GM13977 (cell line): ENCODE measurements around the gene FBN2.

Experiments
- DNase-seq: peaks from one replicate; pipeline ENCODE4 v3.0.0; 2012; ENCODE audit warnings: low spot score
- CTCF ChIP-seq: IDR thresholded peaks from 2 replicates; pipeline ENCODE4 v1.5.1; 2012; ENCODE audit warnings: mild to moderate bottlenecking, control low read depth; ENCODE audit not compliant: insufficient read depth; ENCODE audit errors: extremely low read depth, missing control alignments
- in situ Hi-C: fragments of 300-500 bp; cut with MboI; formaldehyde crosslinking; loops from one replicate; pipeline ENCODE4 v1.12.0; 2022; ENCODE audit warnings: low sequenced_read_pairs, low pct_unique_long_range_greater_than_20kb, mixed read lengths, inconsistent platforms; ENCODE audit not compliant: unreplicated experiment

Gene FBN2

GRCh38 chr5:128424646-128425045, 113.4 kb downstream of the FBN2 start:
- TF ChIP-seq CTCF: no peak
- in situ Hi-C loops: no loop called here
- DNase-seq: no peak

- TF ChIP-seq CTCF: no peak
- DNase-seq: no peak
- in situ Hi-C loops: no loop called here
These were observed 115.4 kb downstream of the FBN2 start for GRCh38 chr5:128422612-128423011.

GRCh38 chr5:128414469-128414868, 123.6 kb downstream of the FBN2 start:
- in situ Hi-C loops: no loop called here
- TF ChIP-seq CTCF: no peak
- no peak for DNase-seq

GRCh38 chr5:128413356-128413755, 124.7 kb downstream of the FBN2 start:
- TF ChIP-seq CTCF: no peak
- in situ Hi-C loops: no loop called here
- DNase-seq: no peak

GRCh38 chr5:128412145-128412930, 125.7 kb downstream of the FBN2 start:
- in situ Hi-C loops: no loop called here
- no peak for TF ChIP-seq CTCF
- no peak for DNase-seq

- no peak for DNase-seq
- no peak for TF ChIP-seq CTCF
- in situ Hi-C loops: no loop called here
These were observed 128.8 kb downstream of the FBN2 start for GRCh38 chr5:128409166-128409800.
